SIG-M5 (cell line): Measurements from ENCODE around the gene FAF1.

ENCODE experiments used
- DNase-seq: peaks from one replicate; lab custom pipeline; 2025; lab: John Stamatoyannopoulos, UW

FAF1 gene

GRCh38 chr1:50700621-50701020, 259.4 kb downstream of the FAF1 start:
- DNase-seq: no peak

GRCh38 chr1:50700214-50700613, 259.9 kb downstream of the FAF1 start:
- DNase-seq: no peak

GRCh38 chr1:50699795-50700194, 260.3 kb downstream of the FAF1 start:
- no peak for DNase-seq

GRCh38 chr1:50697440-50698421, 262.3 kb downstream of the FAF1 start:
- DNase-seq: no peak

GRCh38 chr1:50693829-50694228, 266.2 kb downstream of the FAF1 start:
- DNase-seq: no peak

GRCh38 chr1:50684185-50684584, 275.9 kb downstream of the FAF1 start:
- no peak for DNase-seq

- DNase-seq: no peak
These were observed 278.1 kb downstream of the FAF1 start for GRCh38 chr1:50681931-50682330.

- no peak for DNase-seq
These were observed 292.2 kb downstream of the FAF1 start for GRCh38 chr1:50667710-50668356.

- no peak for DNase-seq
These were observed 292.8 kb downstream of the FAF1 start for GRCh38 chr1:50667272-50667671.

GRCh38 chr1:50666849-50667248, 293.2 kb downstream of the FAF1 start:
- no peak for DNase-seq

GRCh38 chr1:50665413-50665812, 294.7 kb downstream of the FAF1 start:
- DNase-seq: no peak

- no peak for DNase-seq
These were observed 298.4 kb downstream of the FAF1 start for GRCh38 chr1:50661626-50662025.

- no peak for DNase-seq
These were observed 300.9 kb downstream of the FAF1 start for GRCh38 chr1:50659107-50659662.

- no peak for DNase-seq
These were observed 301.5 kb downstream of the FAF1 start for GRCh38 chr1:50658459-50659076.

- no peak for DNase-seq
These were observed 303.1 kb downstream of the FAF1 start for GRCh38 chr1:50656931-50657330.

- DNase-seq: no peak
These were observed 308.4 kb downstream of the FAF1 start for GRCh38 chr1:50651476-50652263.

- DNase-seq: no peak
These were observed 313.5 kb downstream of the FAF1 start for GRCh38 chr1:50646526-50646925.

GRCh38 chr1:50645139-50645538, 314.9 kb downstream of the FAF1 start:
- DNase-seq: no peak

- no peak for DNase-seq
These were observed 315.5 kb downstream of the FAF1 start for GRCh38 chr1:50644447-50645105.

- no peak for DNase-seq
These were observed 322.6 kb downstream of the FAF1 start for GRCh38 chr1:50637460-50637859.

GRCh38 chr1:50634251-50634650, 325.8 kb downstream of the FAF1 start:
- DNase-seq: no peak
